Thoracic aorta (tissue), 2 donors: ENCODE results near the gene DLX2. TPM values are rescaled to one million over a fixed set of nuclear protein-coding genes. Genes with fewer than 3 reads are reported as not detected.

Source experiments
- ATAC-seq: fragments of 150-250 bp; one replicate; pipeline ENCODE4 v1.8.0; 2017; ENCODE audit warnings: low read depth; ENCODE audit not compliant: insufficient number of reproducible peaks, low FRiP score
- DNase-seq: peaks from one replicate; pipeline ENCODE4 v3.0.0-alpha.2; 2020; ENCODE audit warnings: low spot score
- H3K27ac ChIP-seq, 2 donors: fragments of 200-600 bp; sonication (generic); 1 replicate in 1 of 2; 2 replicates in 1 of 2; pipeline ENCODE4 v1.5.1; 2016; ENCODE audit warnings: mild to moderate bottlenecking in 2 of 2, moderate library complexity in 2 of 2
- H3K27me3 ChIP-seq: fragments of 200-600 bp; sonication (generic); replicated peaks from 2 replicates; pipeline ENCODE4 v1.6.0; 2016; ENCODE audit warnings: mild to moderate bottlenecking; ENCODE audit not compliant: insufficient read depth
- H3K36me3 ChIP-seq: fragments of 200-600 bp; sonication (generic); one replicate; pipeline ENCODE4 v1.5.1; 2016
- H3K4me1 ChIP-seq, 2 donors: fragments of 200-600 bp; sonication (generic); 1 replicate in 1 of 2; 2 replicates in 1 of 2; pipeline versions ENCODE4 v1.5.1 to v1.6.0; 2016; ENCODE audit warnings: low read depth in 2 of 2, mild to moderate bottlenecking in 1 of 2; ENCODE audit not compliant: control insufficient read depth in 1 of 2
- H3K4me3 ChIP-seq: fragments of 200-600 bp; sonication (generic); 2 replicates; pipeline ENCODE4 v1.5.1; 2016; ENCODE audit warnings: mild to moderate bottlenecking
- H3K9me3 ChIP-seq: fragments of 200-600 bp; sonication (generic); 2 replicates; pipeline ENCODE4 v1.5.1; 2016
- total RNA-seq, 2 donors: library from RNA; depleted of rRNA; stranded (reverse); fragments of >200 nt; gene quantifications; one replicate each; pipeline versions ENCODE4 v1.1.0 to v1.2.3, GENCODE V29; 2016
- TF ChIP-seq, protein P1 (sequence below): fragments of 200-600 bp; sonication (generic); IDR thresholded peaks from one replicate; pipeline ENCODE4 v1.5.1; 2019; ENCODE audit warnings: antibody characterized with exemption

DLX2 gene
- total RNA-seq, 2 donors from 2014 or later, result 1.6 TPM; not detected in 1

DNA sequence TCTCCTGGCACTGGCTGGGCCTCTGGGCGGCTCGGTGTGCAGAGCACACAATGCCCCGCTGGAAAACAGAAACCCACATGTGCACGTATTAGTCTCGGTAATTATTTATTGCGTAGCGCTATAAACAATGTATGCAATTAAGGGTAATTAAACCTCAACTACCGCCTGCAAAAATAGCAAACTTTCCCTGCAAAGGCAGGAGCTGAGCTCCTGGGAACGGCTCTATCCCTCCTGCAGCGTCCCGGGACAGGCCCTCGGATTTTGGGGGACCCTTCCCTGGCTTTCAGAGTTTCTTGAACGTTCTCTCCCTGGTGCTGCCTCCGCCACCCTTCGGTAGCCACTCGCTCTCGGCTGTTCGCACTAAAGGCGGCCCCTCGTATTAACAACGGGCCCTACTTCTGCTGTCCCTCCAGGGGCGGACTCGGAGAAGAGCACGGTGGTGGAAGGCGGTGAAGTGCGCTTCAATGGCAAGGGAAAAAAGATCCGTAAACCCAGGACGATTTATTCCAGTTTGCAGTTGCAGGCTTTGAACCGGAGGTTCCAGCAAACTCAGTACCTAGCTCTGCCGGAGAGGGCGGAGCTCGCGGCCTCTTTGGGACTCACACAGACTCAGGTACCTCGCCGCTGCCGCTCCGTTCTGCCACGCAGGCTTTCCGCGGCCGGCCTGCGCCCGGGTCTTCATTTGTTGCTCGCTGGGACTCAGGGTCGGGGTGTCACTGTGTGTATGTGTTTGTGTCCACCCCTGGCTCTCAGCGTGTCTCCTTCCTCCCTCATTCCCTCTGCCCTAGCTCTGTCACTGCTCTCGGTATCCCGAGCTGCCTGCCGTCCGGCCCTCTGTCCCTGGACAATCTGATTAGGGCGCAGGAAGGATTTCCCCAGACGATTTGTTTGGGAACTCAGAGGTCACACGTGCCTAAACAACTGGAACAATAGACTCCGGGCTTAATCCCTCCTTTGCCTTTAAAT, 16.2 kb downstream of the DLX2 start:
- ATAC-seq, result no peak
- H3K9me3 ChIP-seq, result no peaks in the 10 kb centered on the region
- H3K4me3 ChIP-seq, result peak overlapping the region; percentile 72
- H3K27ac ChIP-seq, result peak overlapping the region in 1 of 2 donors; percentile 13
- no peak for DNase-seq
- TF ChIP-seq, protein P1, sequence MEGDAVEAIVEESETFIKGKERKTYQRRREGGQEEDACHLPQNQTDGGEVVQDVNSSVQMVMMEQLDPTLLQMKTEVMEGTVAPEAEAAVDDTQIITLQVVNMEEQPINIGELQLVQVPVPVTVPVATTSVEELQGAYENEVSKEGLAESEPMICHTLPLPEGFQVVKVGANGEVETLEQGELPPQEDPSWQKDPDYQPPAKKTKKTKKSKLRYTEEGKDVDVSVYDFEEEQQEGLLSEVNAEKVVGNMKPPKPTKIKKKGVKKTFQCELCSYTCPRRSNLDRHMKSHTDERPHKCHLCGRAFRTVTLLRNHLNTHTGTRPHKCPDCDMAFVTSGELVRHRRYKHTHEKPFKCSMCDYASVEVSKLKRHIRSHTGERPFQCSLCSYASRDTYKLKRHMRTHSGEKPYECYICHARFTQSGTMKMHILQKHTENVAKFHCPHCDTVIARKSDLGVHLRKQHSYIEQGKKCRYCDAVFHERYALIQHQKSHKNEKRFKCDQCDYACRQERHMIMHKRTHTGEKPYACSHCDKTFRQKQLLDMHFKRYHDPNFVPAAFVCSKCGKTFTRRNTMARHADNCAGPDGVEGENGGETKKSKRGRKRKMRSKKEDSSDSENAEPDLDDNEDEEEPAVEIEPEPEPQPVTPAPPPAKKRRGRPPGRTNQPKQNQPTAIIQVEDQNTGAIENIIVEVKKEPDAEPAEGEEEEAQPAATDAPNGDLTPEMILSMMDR, result no peak
- H3K27me3 ChIP-seq, result peaks cover 93% of the 10 kb centered on the region
- H3K4me1 ChIP-seq, result peaks cover 13 to 38% of the 10 kb centered on the region in 2 donors
- no peaks in the 10 kb centered on the region for H3K36me3 ChIP-seq

DNA sequence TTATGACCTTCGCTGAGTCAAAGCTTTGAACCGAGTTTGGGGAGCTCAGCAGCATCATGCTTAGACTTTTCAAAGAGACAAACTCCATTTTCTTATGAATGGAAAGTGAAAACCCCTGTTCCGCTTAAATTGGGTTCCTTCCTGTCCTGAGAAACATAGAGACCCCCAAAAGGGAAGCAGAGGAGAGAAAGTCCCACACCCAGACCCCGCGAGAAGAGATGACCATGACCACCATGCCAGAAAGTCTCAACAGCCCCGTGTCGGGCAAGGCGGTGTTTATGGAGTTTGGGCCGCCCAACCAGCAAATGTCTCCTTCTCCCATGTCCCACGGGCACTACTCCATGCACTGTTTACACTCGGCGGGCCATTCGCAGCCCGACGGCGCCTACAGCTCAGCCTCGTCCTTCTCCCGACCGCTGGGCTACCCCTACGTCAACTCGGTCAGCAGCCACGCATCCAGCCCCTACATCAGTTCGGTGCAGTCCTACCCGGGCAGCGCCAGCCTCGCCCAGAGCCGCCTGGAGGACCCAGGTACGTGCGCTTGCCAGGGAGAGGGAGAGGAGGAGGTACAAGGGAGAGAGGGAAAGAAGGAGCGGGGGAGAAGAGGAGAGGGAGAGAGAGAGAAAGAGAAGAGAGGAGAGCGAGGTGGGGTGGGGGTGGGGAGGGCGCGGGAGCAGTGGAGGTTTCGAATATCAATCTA, 17.1 kb downstream of the DLX2 start, which contains the start of gene DLX1:
TSS of gene DLX1 (plus strand) at position 48 of the 700 bp plus-strand sequence. CDS start at position 219, 171 bp downstream.
- DNase-seq (no peak), ATAC-seq (no peak)
- Histone ChIP-seq H3K9me3 (no peaks in the 10 kb centered on the region), H3K27me3 (peaks cover 93% of the 10 kb centered on the region), H3K36me3 (no peaks in the 10 kb centered on the region), H3K27ac (peak within 1 kb of the TSS in 1 of 2 donors; percentile 20), H3K4me1 (peaks cover 13 to 38% of the 10 kb centered on the region in 2 donors), H3K4me3 (peak within 1 kb of the TSS; percentile 72)
- TF ChIP-seq, protein P1, result no peak

DNA sequence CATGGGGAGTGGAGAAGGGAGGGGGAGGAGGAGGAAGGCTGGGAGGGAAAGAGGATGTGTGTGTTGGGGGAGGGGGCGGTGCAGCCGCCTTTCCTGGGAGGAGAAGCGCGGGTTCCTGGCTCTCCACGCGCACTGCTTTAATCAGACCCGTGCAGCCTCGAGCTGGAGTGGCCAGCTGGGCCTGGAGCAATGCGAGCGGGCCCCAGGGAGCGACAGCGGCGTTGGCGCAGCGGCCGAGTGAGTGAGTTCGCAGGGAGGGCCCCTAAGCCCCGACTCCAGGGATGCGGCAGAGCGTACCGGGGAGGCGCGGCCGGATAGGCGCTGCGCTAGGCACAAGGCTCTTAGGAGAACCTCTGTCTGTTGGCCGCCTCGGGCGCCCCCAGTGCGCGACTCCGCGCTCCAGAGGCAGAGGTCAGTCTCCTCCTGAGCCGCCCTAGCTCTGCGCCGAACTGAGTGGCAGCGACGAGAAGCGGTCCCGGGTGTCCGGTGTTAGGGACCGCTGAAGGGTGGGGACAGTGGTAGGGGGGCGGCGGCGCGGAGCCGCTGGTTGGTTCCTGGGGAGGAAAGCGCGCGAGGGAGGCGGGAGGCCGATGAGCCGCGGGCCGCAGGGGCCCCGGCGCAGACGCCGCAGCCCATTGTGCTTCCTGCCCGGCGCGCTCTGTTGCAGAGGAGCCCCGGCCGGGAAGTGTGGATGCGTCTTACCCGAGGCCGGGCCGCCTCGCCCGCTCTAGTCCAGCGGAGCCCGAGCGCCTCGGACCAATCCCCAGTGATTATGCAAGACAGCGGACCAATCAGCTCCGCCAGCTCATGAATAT, 17.8 kb downstream of the DLX2 start:
- DNase-seq, result no peak
- peaks cover 13 to 38% of the 10 kb centered on the region in 2 donors for H3K4me1 ChIP-seq
- no peaks in the 10 kb centered on the region for H3K36me3 ChIP-seq

DNA sequence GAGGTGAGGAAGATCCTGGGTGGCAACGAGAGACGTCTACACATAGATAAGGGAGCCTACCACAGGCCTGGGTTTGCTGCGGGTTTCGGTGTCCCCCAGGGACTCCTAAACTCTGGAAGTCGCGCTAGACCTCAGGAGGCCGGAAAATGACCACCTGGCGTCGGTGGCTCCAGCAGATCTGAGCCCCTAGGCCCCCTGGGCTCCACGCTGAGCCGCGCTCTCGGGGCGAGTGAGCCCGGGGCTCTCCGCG, 18.4 kb downstream of the DLX2 start:
- H3K36me3 ChIP-seq, result no peaks in the 10 kb centered on the region
- no peaks in the 10 kb centered on the region for H3K9me3 ChIP-seq
- TF ChIP-seq, protein P1, result no peak
- H3K27ac ChIP-seq, result peak overlapping the region in 1 of 2 donors; percentile 32
- ATAC-seq (no peak), DNase-seq (no peak)
- H3K27me3 ChIP-seq, result peaks cover 86% of the 10 kb centered on the region
- H3K4me1 ChIP-seq, result peaks cover 13 to 38% of the 10 kb centered on the region in 2 donors
- peak overlapping the region; percentile 72 for H3K4me3 ChIP-seq

More for the DNA sequence above, 17.8 kb downstream of the DLX2 start:
- H3K4me3 ChIP-seq, result peak overlapping the region; percentile 72
- TF ChIP-seq, protein P1, result no peak
- H3K27me3 ChIP-seq, result peaks cover 91% of the 10 kb centered on the region
- H3K9me3 ChIP-seq, result no peaks in the 10 kb centered on the region
- ATAC-seq, result peak; percentile 83
- no peak overlapping the region for H3K27ac ChIP-seq
